Left ventricle myocardium inferior (tissue), 1 donor: ENCODE measurements around the gene MAN1B1. TPM values are rescaled to one million over a fixed set of nuclear protein-coding genes. Genes with fewer than 3 reads are reported as not detected.

Source experiments
- DNase-seq: peaks from one replicate; pipeline ENCODE4 v3.0.0-alpha.2; 2020
- H3K27ac ChIP-seq: fragments of 200-600 bp; replicated peaks from 2 replicates; pipeline ENCODE4 v1.8.0; 2021
- H3K27me3 ChIP-seq: fragments of 200-600 bp; 2 replicates; pipeline ENCODE4 v1.8.0; 2021; ENCODE audit warnings: low read depth
- H3K36me3 ChIP-seq: fragments of 200-600 bp; 2 replicates; pipeline ENCODE4 v1.8.0; 2021
- H3K4me1 ChIP-seq: fragments of 200-600 bp; 2 replicates; pipeline ENCODE4 v1.8.0; 2021
- H3K4me3 ChIP-seq: fragments of 200-600 bp; 2 replicates; pipeline ENCODE4 v1.8.0; 2021; ENCODE audit warnings: mild to moderate bottlenecking, moderate library complexity
- H3K9me3 ChIP-seq: fragments of 200-600 bp; replicated peaks from 2 replicates; pipeline ENCODE4 v1.8.0; 2021
- CTCF ChIP-seq: fragments of 200-600 bp; IDR thresholded peaks from 2 replicates; pipeline ENCODE4 v1.8.0; 2021; ENCODE audit warnings: antibody characterized with exemption, mild to moderate bottlenecking, borderline replicate concordance
- intact Hi-C: fragments of 100-400 bp; cut with micrococcal nuclease; formaldehyde crosslinking; loops from one replicate; pipeline ENCODE4 v1.11.0; 2022
- total RNA-seq: library from RNA; stranded (reverse); fragmentation: NEBNext Ultra II Directional; extraction: Animal tissue kit (Norgen Biotek cat#: 25700); gene quantifications from one replicate; pipeline ENCODE4 v1.2.1, GENCODE V29; 2021
- donor health status: DM: no; HTN: yes; CAD: no; lungs with severe emphysema.

The MAN1B1 gene
- total RNA-seq, 1 donor from 2014 or later, result 20.6 TPM

GRCh38 chr9:137108608-137109249 lies 21.9 kb downstream of the MAN1B1 start:
- Histone ChIP-seq H3K4me3 (no peak overlapping the region), H3K36me3 (peaks cover 88% of the 10 kb centered on the region), H3K9me3 (no peaks in the 10 kb centered on the region), H3K27ac (no peak overlapping the region), H3K27me3 (no peaks in the 10 kb centered on the region), H3K4me1 (peaks cover 5% of the 10 kb centered on the region)
- no peak for DNase-seq
- TF ChIP-seq CTCF, result no peak
- intact Hi-C loops, result no loop called here

- no peak for TF ChIP-seq CTCF
- Histone ChIP-seq H3K4me1 (peaks cover 9% of the 10 kb centered on the region), H3K4me3 (no peak overlapping the region), H3K36me3 (peaks cover 81% of the 10 kb centered on the region), H3K9me3 (no peaks in the 10 kb centered on the region), H3K27ac (no peak overlapping the region), H3K27me3 (no peaks in the 10 kb centered on the region)
- no peak for DNase-seq
- intact Hi-C loops, result no loop called here
These were observed 22.7 kb downstream of the MAN1B1 start for GRCh38 chr9:137109250-137110146.

DNA sequence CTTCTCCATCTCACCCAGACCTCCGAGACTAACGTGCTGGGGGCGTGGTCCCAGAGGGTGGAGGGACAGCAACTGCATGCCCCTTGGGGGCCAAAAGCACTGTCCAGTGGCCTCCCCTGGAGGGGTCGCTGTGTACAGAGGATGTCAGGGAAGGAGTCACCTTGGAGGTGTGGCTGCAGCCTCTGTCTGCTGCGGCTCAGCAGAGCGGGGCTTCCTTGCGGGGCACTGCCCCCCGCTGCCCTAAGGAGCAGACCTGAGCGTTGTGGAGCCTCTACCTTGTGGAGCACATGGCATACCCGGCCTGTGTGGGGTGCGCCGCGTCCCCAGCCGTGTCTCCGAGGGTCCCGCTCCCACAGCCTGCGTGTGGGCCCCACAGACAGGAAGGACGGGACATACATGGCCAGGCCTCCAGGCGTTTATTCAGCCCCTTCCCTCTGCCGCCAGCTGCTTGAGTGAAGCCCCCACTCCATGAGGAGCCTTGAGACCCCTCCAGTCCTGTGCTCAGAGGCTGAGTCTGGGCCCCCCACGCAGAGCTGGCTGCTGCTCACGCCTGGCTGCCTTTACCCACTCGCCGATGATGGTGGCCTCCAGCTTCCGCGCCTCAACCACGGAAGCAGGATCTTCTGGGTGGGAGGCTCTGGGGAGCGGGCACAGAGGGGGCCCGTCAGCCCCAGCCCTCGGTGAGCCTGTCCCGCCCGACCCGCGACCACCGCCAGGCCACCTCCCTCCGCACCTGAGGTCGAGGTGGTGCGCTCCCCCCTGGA lies 23.5 kb downstream of the MAN1B1 start:
- Histone ChIP-seq H3K4me3 (no peak overlapping the region), H3K4me1 (peaks cover 16% of the 10 kb centered on the region), H3K27me3 (no peaks in the 10 kb centered on the region), H3K27ac (no peak overlapping the region), H3K9me3 (no peaks in the 10 kb centered on the region), H3K36me3 (peaks cover 72% of the 10 kb centered on the region)
- no peak for DNase-seq
- TF ChIP-seq CTCF, result no peak
- intact Hi-C loops, result no loop called here

- H3K9me3 ChIP-seq, result no peaks in the 10 kb centered on the region
- no peaks in the 10 kb centered on the region for H3K27me3 ChIP-seq
- peaks cover 25% of the 10 kb centered on the region for H3K4me1 ChIP-seq
- DNase-seq, result no peak
- H3K4me3 ChIP-seq, result no peak overlapping the region
- H3K27ac ChIP-seq, result no peak overlapping the region
- H3K36me3 ChIP-seq, result peaks cover 64% of the 10 kb centered on the region
- TF ChIP-seq CTCF, result no peak
- intact Hi-C loops, result no loop called here
These were observed 24.4 kb downstream of the MAN1B1 start for GRCh38 chr9:137110911-137111787.
